Measurements from ENCODE around the gene CNR2. TPM values are rescaled to one million over a fixed set of nuclear protein-coding genes. Genes with fewer than 3 reads are reported as not detected.
A peak's percentile ranks its signal among the peaks of the same experiment; 100 is the strongest.

CNR2 gene
- total RNA-seq, 6 experiments from 2014 or later, result not detected

DNA sequence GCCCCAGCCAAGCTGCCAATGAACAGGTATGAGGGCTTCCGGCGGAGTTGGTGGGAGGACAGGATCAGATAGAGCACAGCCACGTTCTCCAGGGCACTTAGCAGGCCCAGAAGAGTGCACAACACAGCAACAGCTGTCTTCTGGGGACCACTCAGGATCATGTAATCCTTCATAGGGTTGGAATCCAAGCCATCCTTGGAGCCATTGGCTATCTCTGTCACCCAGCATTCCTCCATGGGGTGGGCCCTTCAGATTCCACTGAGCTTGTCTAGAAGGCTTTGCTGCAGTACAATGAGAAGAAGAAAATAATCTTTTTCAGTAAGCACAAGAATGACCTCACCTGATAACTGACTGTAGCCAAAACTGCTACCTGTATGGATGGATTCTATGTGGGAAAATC is 37.8 kb downstream of the CNR2 start:
- no peak for DNase-seq
- Mint-ChIP-seq H3K27me3 (ENCODE audit: insufficient read depth) (peaks cover 13% of the 10 kb centered on the region), H3K9me3 (peaks cover 42% of the 10 kb centered on the region), H3K27ac (no peak overlapping the region), H3K36me3 (ENCODE audit: low read depth) (peaks cover 27% of the 10 kb centered on the region), H3K4me1 (ENCODE audit: low read depth) (no peaks in the 10 kb centered on the region), H3K4me3 (no peak overlapping the region)
- TF ChIP-seq, protein P1, sequence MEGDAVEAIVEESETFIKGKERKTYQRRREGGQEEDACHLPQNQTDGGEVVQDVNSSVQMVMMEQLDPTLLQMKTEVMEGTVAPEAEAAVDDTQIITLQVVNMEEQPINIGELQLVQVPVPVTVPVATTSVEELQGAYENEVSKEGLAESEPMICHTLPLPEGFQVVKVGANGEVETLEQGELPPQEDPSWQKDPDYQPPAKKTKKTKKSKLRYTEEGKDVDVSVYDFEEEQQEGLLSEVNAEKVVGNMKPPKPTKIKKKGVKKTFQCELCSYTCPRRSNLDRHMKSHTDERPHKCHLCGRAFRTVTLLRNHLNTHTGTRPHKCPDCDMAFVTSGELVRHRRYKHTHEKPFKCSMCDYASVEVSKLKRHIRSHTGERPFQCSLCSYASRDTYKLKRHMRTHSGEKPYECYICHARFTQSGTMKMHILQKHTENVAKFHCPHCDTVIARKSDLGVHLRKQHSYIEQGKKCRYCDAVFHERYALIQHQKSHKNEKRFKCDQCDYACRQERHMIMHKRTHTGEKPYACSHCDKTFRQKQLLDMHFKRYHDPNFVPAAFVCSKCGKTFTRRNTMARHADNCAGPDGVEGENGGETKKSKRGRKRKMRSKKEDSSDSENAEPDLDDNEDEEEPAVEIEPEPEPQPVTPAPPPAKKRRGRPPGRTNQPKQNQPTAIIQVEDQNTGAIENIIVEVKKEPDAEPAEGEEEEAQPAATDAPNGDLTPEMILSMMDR (IDR thresholded peaks at IDR 0.05), result no peak

- Mint-ChIP-seq H3K9me3 (peaks cover 12% of the 10 kb centered on the region), H3K4me3 (no peak overlapping the region), H3K36me3 (ENCODE audit: low read depth) (peaks cover 10% of the 10 kb centered on the region), H3K27ac (no peak overlapping the region), H3K27me3 (ENCODE audit: insufficient read depth) (peaks cover 26% of the 10 kb centered on the region), H3K4me1 (ENCODE audit: low read depth) (peaks cover 12% of the 10 kb centered on the region)
- no peak for DNase-seq
- TF ChIP-seq, protein P1 (IDR thresholded peaks at IDR 0.05), result no peak
These were observed 40.7 kb downstream of the CNR2 start for GRCh38 chr1:23872421-23872820.

- H3K27ac Mint-ChIP-seq, result no peak overlapping the region
- no peak for DNase-seq
- no peaks in the 10 kb centered on the region for H3K9me3 Mint-ChIP-seq
- H3K4me1 Mint-ChIP-seq (ENCODE audit: low read depth), result peaks cover 26% of the 10 kb centered on the region
- H3K27me3 Mint-ChIP-seq (ENCODE audit: insufficient read depth), result peaks cover 26% of the 10 kb centered on the region
- H3K36me3 Mint-ChIP-seq (ENCODE audit: low read depth), result no peaks in the 10 kb centered on the region
- peak overlapping the region; percentile 86 for H3K4me3 Mint-ChIP-seq
- TF ChIP-seq, protein P1 (IDR thresholded peaks at IDR 0.05), result no peak
These were observed 44.1 kb downstream of the CNR2 start for GRCh38 chr1:23869051-23869450.

GRCh38 chr1:23868557-23869016 is 44.6 kb downstream of the CNR2 start:
- no peaks in the 10 kb centered on the region for H3K36me3 Mint-ChIP-seq (ENCODE audit: low read depth)
- DNase-seq, result no peak
- H3K9me3 Mint-ChIP-seq, result no peaks in the 10 kb centered on the region
- H3K27me3 Mint-ChIP-seq (ENCODE audit: insufficient read depth), result peaks cover 24% of the 10 kb centered on the region
- H3K4me1 Mint-ChIP-seq (ENCODE audit: low read depth), result peaks cover 26% of the 10 kb centered on the region
- no peak overlapping the region for H3K27ac Mint-ChIP-seq
- H3K4me3 Mint-ChIP-seq, result peak overlapping the region; percentile 86
- TF ChIP-seq, protein P1 (IDR thresholded peaks at IDR 0.05), result peak; percentile 42

- Mint-ChIP-seq H3K27ac (no peak within 1 kb of the TSS), H3K27me3 (ENCODE audit: insufficient read depth) (peaks cover 19% of the 10 kb centered on the region), H3K4me1 (ENCODE audit: low read depth) (peaks cover 26% of the 10 kb centered on the region), H3K4me3 (peak within 1 kb of the TSS; percentile 86), H3K9me3 (no peaks in the 10 kb centered on the region), H3K36me3 (ENCODE audit: low read depth) (no peaks in the 10 kb centered on the region)
- DNase-seq, result peak; percentile 68
- TF ChIP-seq, protein P1 (IDR thresholded peaks at IDR 0.05), result peak; percentile 97
These were observed 45.1 kb downstream of the CNR2 start, which contains the start of gene FUCA1 for GRCh38 chr1:23867895-23868556. Gene FUCA1, minus strand, starts transcription at chr1:23868290. Its CDS starts 4 bp downstream, at chr1:23868286.
